Panc1 (cell line): ENCODE data around the gene HRNR. TPM values are rescaled to one million over a fixed set of nuclear protein-coding genes. Genes with fewer than 3 reads are reported as not detected.

Source experiments
- ATAC-seq: fragments of 200-7000 bp; cut with Tn5 transposase; 2 replicates; pipeline ENCODE4 v1.9.1; 2020; ENCODE audit warnings: mild to moderate bottlenecking, moderate library complexity
- BruUV-seq: library from RNA; stranded (reverse); fragments of 400-500 nt; replicated peaks from 2 replicates; lab custom pipeline; 2021; lab: Mats Ljungman, UMichigan
- CTCF ChIA-PET: fragments of 300-600 bp; sonication (Branson Sonifier 250); formaldehyde crosslinking; loops from one replicate; lab custom pipeline; 2022; ENCODE audit warnings: antibody characterized with exemption; lab: Charles Lee
- POLR2A ChIA-PET: fragments of 300-600 bp; sonication (Branson Sonifier 250); formaldehyde crosslinking; loops from one replicate; lab custom pipeline; 2022; ENCODE audit warnings: antibody characterized with exemption; lab: Charles Lee
- DNase-seq: peaks from one replicate; pipeline ENCODE4 v3.0.0-alpha.2; 2010; ENCODE audit warnings: low read depth, low spot score
- H3K27ac ChIP-seq: 2 replicates; pipeline ENCODE4 v1.5.1; 2011; ENCODE audit warnings: mild to moderate bottlenecking, low read length, inconsistent platforms
- H3K27me3 ChIP-seq: fragments of 200-500 bp; sonication (Bioruptor generic); 2 replicates; pipeline ENCODE4 v1.6.0; 2014; ENCODE audit warnings: low read length, inconsistent platforms; ENCODE audit not compliant: control insufficient read depth, insufficient read depth
- H3K36me3 ChIP-seq: fragments of 200-500 bp; sonication (Bioruptor generic); 2 replicates; pipeline ENCODE4 v1.5.1; 2014; ENCODE audit warnings: inconsistent platforms, mild to moderate bottlenecking, low read length, moderate library complexity; ENCODE audit not compliant: control insufficient read depth, insufficient read depth
- H3K4me1 ChIP-seq: 2 replicates; pipeline ENCODE4 v1.5.1; 2011; ENCODE audit warnings: inconsistent platforms, mild to moderate bottlenecking, low read length, moderate library complexity; ENCODE audit not compliant: control insufficient read depth, insufficient read depth
- H3K4me3 ChIP-seq, 2 experiments: 2 replicates each; pipeline ENCODE4 v1.5.1; 2011 to 2012; ENCODE audit warnings: low read depth in 2 of 2, low read length in 2 of 2, mild to moderate bottlenecking in 2 of 2, inconsistent platforms in 1 of 2, moderate library complexity in 1 of 2
- H3K9me3 ChIP-seq: fragments of 200-500 bp; sonication (Bioruptor generic); 2 replicates; pipeline ENCODE4 v1.5.1; 2014; ENCODE audit warnings: low read depth, mild to moderate bottlenecking, inconsistent platforms, low read length, moderate library complexity; ENCODE audit not compliant: control insufficient read depth, insufficient read depth
- CTCF ChIP-seq: fragments of 450-650 bp; IDR thresholded peaks from 2 replicates; pipeline ENCODE4 v1.5.1; 2017; ENCODE audit warnings: mild to moderate bottlenecking
- POLR2AphosphoS5 ChIP-seq: IDR thresholded peaks from 2 replicates; pipeline ENCODE4 v1.6.1; 2012; ENCODE audit warnings: mild to moderate bottlenecking, low read depth, low read length, moderate library complexity
- REST ChIP-seq, 2 experiments: IDR thresholded peaks; 2 replicates each; pipeline ENCODE4 v1.6.1; 2011 to 2012; ENCODE audit warnings: low read depth in 2 of 2, control low read depth in 1 of 2, low read length in 1 of 2, mild to moderate bottlenecking in 1 of 2, moderate library complexity in 1 of 2; ENCODE audit not compliant: insufficient read depth in 1 of 2
- SIN3A ChIP-seq: IDR thresholded peaks from 2 replicates; pipeline ENCODE4 v1.6.1; 2012; ENCODE audit warnings: low read depth, mild to moderate bottlenecking, low read length, moderate library complexity, borderline replicate concordance; ENCODE audit not compliant: insufficient read depth
- TCF7L2 ChIP-seq: IDR thresholded peaks from 2 replicates; pipeline ENCODE4 v1.6.1; 2011; ENCODE audit warnings: mild to moderate bottlenecking, low read depth, low read length, inconsistent platforms
- in situ Hi-C: cut with HindIII; loops from 2 replicates; pipeline ENCODE4 v1.10.0; 2016; ENCODE audit warnings: low sequenced_read_pairs, low pct_unique_long_range_greater_than_20kb
- intact Hi-C: fragments of 100-400 bp; cut with micrococcal nuclease; formaldehyde crosslinking; loops from one replicate; pipeline ENCODE4 v1.10.0; 2022; ENCODE audit not compliant: unreplicated experiment
- total RNA-seq: library from RNA; stranded (reverse); gene quantifications from one replicate; pipeline ENCODE4 v1.2.1, GENCODE V29; 2021; ENCODE audit not compliant: unreplicated experiment

Gene HRNR
- total RNA-seq, 1 experiment from 2014 or later: not detected

DNA sequence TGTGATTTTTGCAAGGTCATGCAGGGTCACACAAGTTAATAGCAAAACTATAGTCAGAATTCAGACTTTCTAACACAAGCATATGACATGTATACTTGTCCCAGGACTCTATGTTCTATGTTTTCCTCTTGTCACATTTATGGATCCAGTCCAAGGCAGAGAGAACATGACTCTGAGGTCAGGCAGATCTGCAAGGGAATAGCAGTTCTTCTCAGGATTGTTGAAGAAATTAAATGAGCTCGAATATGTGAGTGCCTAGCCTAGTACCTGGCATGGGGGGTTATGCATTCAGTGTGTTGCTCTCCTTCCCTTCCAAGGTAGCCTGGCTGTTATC lies 55.5 kb downstream of the HRNR start:
- Histone ChIP-seq H3K4me1 (no peaks in the 10 kb centered on the region), H3K36me3 (no peaks in the 10 kb centered on the region), H3K27ac (no peak overlapping the region), H3K4me3 (no peak overlapping the region), H3K27me3 (no peaks in the 10 kb centered on the region; the same call in 1 of the 2 replicates), H3K9me3 (no peaks in the 10 kb centered on the region)
- POLR2A ChIA-PET: no interaction called here
- DNase-seq: no peak
- TF ChIP-seq POLR2AphosphoS5: no peak
- in situ Hi-C loops: no loop called here
- ATAC-seq: no peak
- CTCF ChIA-PET: no interaction called here
- intact Hi-C loops: no loop called here
- BruUV-seq: no TSS peak

DNA sequence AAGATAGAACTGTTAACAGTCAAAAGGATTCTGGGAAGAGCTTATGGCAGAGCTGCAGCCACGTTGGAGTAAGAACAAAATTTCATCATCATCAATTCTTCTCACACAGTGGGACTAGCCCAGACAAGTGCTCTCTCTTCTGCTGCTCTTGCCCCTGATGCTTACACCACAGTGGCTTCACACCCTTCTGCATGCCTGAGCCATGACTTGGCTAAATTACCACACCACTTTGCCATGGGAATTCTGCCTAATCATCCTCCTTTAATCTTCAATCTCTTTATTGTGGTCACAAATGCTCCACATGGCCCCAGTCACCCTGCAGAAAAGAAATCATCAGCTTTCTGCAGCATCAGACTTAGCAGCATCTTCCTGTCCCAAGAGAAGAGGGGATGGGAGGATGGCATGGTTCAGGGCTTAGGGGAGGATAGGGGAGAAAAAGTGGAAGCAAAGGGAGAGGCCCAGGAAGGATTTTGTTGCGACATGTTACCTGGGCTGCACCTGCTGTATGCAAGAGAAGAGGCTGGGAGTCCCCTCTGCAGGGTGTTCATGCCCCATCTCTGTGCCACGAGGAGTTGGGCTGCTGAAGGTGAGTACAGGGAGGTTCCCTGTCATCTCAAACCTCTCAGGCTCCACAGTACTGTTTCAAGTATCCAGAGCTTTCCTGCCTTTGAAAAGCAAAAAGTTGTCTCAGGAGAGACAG lies 56.0 kb downstream of the HRNR start:
- no peaks in the 10 kb centered on the region; the same call in 1 of the 2 replicates for H3K27me3 ChIP-seq
- TF ChIP-seq CTCF: no peak
- no peak for TF ChIP-seq REST (IDR thresholded peaks at IDR 0.05; ENCODE audit: insufficient read depth in 1 of 2, low read depth in 2 of 2, low read length in 1 of 2)
- no peak for TF ChIP-seq TCF7L2
- no peak for TF ChIP-seq POLR2AphosphoS5
- H3K9me3 ChIP-seq: no peaks in the 10 kb centered on the region
- no peak for DNase-seq
- no TSS peak for BruUV-seq
- POLR2A ChIA-PET: no interaction called here
- in situ Hi-C loops (no loop called here), intact Hi-C loops (no loop called here)
- no peak overlapping the region for H3K27ac ChIP-seq
- no peaks in the 10 kb centered on the region for H3K36me3 ChIP-seq
- ATAC-seq: no peak
- CTCF ChIA-PET: no interaction called here
- no peaks in the 10 kb centered on the region for H3K4me1 ChIP-seq
- no peak overlapping the region for H3K4me3 ChIP-seq

DNA sequence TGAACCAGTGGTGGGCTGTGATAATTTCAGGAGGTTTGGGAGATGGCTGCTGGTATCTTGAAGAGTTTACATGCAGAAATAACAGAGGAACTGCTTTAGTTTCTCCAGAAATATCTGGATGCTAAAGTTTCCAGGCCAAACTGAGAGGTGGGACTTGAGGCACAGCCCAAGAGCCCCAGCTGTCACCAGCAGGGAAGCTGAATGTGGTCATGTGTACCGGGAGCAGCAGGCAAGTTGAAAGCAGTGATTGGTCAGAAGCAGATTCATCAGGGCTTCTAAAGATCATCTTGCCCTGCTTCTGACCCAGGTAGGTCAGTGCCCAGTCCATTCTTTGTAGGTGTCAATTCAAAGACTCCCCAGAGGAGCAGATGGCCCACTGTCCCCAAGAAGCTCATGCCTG lies 57.0 kb downstream of the HRNR start:
- Histone ChIP-seq H3K9me3 (no peaks in the 10 kb centered on the region), H3K36me3 (no peaks in the 10 kb centered on the region), H3K4me1 (no peaks in the 10 kb centered on the region), H3K4me3 (no peak overlapping the region), H3K27ac (no peak overlapping the region), H3K27me3 (no peaks in the 10 kb centered on the region; the same call in 1 of the 2 replicates)
- no peak for DNase-seq
- intact Hi-C loops (loop anchor here (1.0 kb wide), 1 partner anchor 25 kb away; no protein-coding TSS in a partner anchor), in situ Hi-C loops (no loop called here)
- BruUV-seq: no TSS peak
- no peak for ATAC-seq
- TF ChIP-seq POLR2AphosphoS5 (no peak), TCF7L2 (no peak), REST (IDR thresholded peaks at IDR 0.05; ENCODE audit: insufficient read depth in 1 of 2, low read depth in 2 of 2, low read length in 1 of 2) (no peak), CTCF (no peak), SIN3A (no peak)
- ChIA-PET CTCF (interaction anchor here (0.7 kb wide), 1 partner anchor 1062 kb away, joined by 3 read pairs; no protein-coding TSS in a partner anchor), POLR2A (no interaction called here)
